ENCODE measurements around the gene MIPEP. TPM values are rescaled to one million over a fixed set of nuclear protein-coding genes. Genes with fewer than 3 reads are reported as not detected.

The MIPEP gene
- total RNA-seq, 2 experiments from 2014 or later: 3.9 to 4.8 TPM

GRCh38 chr13:23754997-23755396, 134.2 kb downstream of the MIPEP start:
- Histone ChIP-seq H3K27ac (ENCODE audit: low read depth in 1 of 2, low read length in 2 of 2) (no peak overlapping the region), H3K36me3 (ENCODE audit: insufficient read depth, low read length) (no peaks in the 10 kb centered on the region), H3K4me1 (ENCODE audit: insufficient read depth, low read length) (peaks cover 9% of the 10 kb centered on the region), H3K4me3 (ENCODE audit: low read length) (no peak overlapping the region), H3K27me3 (ENCODE audit: control insufficient read depth in 1 of 2, insufficient read depth in 2 of 2, low read length in 2 of 2) (no peaks in the 10 kb centered on the region), H3K9me3 (ENCODE audit: control insufficient read depth in 1 of 2, insufficient read depth in 1 of 2, low read length in 2 of 2) (no peaks in the 10 kb centered on the region)
- CTCF ChIA-PET: no interaction called here
- ATAC-seq (ENCODE audit: poor library complexity) (no peak), DNase-seq (no peak)
- peak overlapping the region; percentile 52 for H3K4me3 Mint-ChIP-seq
- H3K36me3 Mint-ChIP-seq (ENCODE audit: low read depth): peaks cover 7% of the 10 kb centered on the region
- peak overlapping the region; percentile 75 for H3K27ac Mint-ChIP-seq
- intact Hi-C loops (cut with DNase I, micrococcal nuclease): no loop called here
- no peaks in the 10 kb centered on the region for H3K27me3 Mint-ChIP-seq
- no peaks in the 10 kb centered on the region for H3K9me3 Mint-ChIP-seq
- POLR2A ChIA-PET: interaction anchor here (1.0 kb wide), 1 partner anchor 12 kb away, joined by 5 read pairs; no protein-coding TSS in a partner anchor
- peaks cover 29% of the 10 kb centered on the region for H3K4me1 Mint-ChIP-seq (ENCODE audit: low read depth)
- no peak for TF ChIP-seq CTCF (IDR thresholded peaks at IDR 0.05)

- H3K27ac ChIP-seq (ENCODE audit: low read depth in 1 of 2, low read length in 2 of 2): no peak overlapping the region
- H3K36me3 ChIP-seq (ENCODE audit: insufficient read depth, low read length): no peaks in the 10 kb centered on the region
- Mint-ChIP-seq H3K27me3 (no peaks in the 10 kb centered on the region), H3K4me3 (peak overlapping the region; percentile 52), H3K9me3 (no peaks in the 10 kb centered on the region), H3K27ac (peak overlapping the region; percentile 75), H3K4me1 (ENCODE audit: low read depth) (peaks cover 29% of the 10 kb centered on the region), H3K36me3 (ENCODE audit: low read depth) (peaks cover 7% of the 10 kb centered on the region)
- no peak for TF ChIP-seq CTCF (IDR thresholded peaks at IDR 0.05)
- H3K9me3 ChIP-seq (ENCODE audit: control insufficient read depth in 1 of 2, insufficient read depth in 1 of 2, low read length in 2 of 2): no peaks in the 10 kb centered on the region
- no peak overlapping the region for H3K4me3 ChIP-seq (ENCODE audit: low read length)
- ChIA-PET POLR2A (interaction anchor here (1.0 kb wide), 1 partner anchor 11 kb away, joined by 5 read pairs; no protein-coding TSS in a partner anchor), CTCF (no interaction called here)
- DNase-seq: peak in 11 of 14 experiments; percentile 7 to 67 (median 22)
- no peaks in the 10 kb centered on the region for H3K27me3 ChIP-seq (ENCODE audit: control insufficient read depth in 1 of 2, insufficient read depth in 2 of 2, low read length in 2 of 2)
- intact Hi-C loops (cut with DNase I, micrococcal nuclease): no loop called here
- peak; percentile 86 for ATAC-seq (ENCODE audit: poor library complexity)
- peaks cover 9% of the 10 kb centered on the region for H3K4me1 ChIP-seq (ENCODE audit: insufficient read depth, low read length)
Observed at GRCh38 chr13:23754506-23754905, 134.7 kb downstream of the MIPEP start.

GRCh38 chr13:23753458-23753857, 135.7 kb downstream of the MIPEP start:
- peaks cover 29% of the 10 kb centered on the region for H3K4me1 Mint-ChIP-seq (ENCODE audit: low read depth)
- peak overlapping the region; percentile 75 for H3K27ac Mint-ChIP-seq

More at GRCh38 chr13:23753458-23753857, 135.7 kb downstream of the MIPEP start:
- H3K27ac ChIP-seq (ENCODE audit: low read depth in 1 of 2, low read length in 2 of 2): peak overlapping the region in 1 of 2 donors; percentile 37
- CTCF ChIA-PET: no interaction called here
- H3K27me3 Mint-ChIP-seq: no peaks in the 10 kb centered on the region
- H3K9me3 Mint-ChIP-seq: no peaks in the 10 kb centered on the region
- H3K4me3 Mint-ChIP-seq: no peak overlapping the region
- no peak for TF ChIP-seq CTCF (IDR thresholded peaks at IDR 0.05)
- peaks cover 7% of the 10 kb centered on the region for H3K36me3 Mint-ChIP-seq (ENCODE audit: low read depth)
- no peaks in the 10 kb centered on the region for H3K27me3 ChIP-seq (ENCODE audit: control insufficient read depth in 1 of 2, insufficient read depth in 2 of 2, low read length in 2 of 2)
- POLR2A ChIA-PET: no interaction called here
- no peak overlapping the region for H3K4me3 ChIP-seq (ENCODE audit: low read length)
- intact Hi-C loops (cut with DNase I, micrococcal nuclease): no loop called here
- ATAC-seq (ENCODE audit: poor library complexity) (no peak), DNase-seq (no peak)
- no peaks in the 10 kb centered on the region for H3K36me3 ChIP-seq (ENCODE audit: insufficient read depth, low read length)
- no peaks in the 10 kb centered on the region for H3K9me3 ChIP-seq (ENCODE audit: control insufficient read depth in 1 of 2, insufficient read depth in 1 of 2, low read length in 2 of 2)
- peaks cover 9% of the 10 kb centered on the region for H3K4me1 ChIP-seq (ENCODE audit: insufficient read depth, low read length)
